Measurements from ENCODE around the gene SH2D6.

The SH2D6 gene

GRCh38 chr2:85394261-85394681 is 24.2 kb upstream of the SH2D6 start:
- no peak overlapping the region for H3K4me3 Mint-ChIP-seq
- peak overlapping the region; percentile 1 for H3K27ac Mint-ChIP-seq
- ATAC-seq: no peak
- DNase-seq (ENCODE audit: low spot score in 2 of 2): no peak
- H3K36me3 Mint-ChIP-seq: peaks cover 9% of the 10 kb centered on the region
- H3K4me1 Mint-ChIP-seq: peaks cover 18% of the 10 kb centered on the region
- H3K9me3 Mint-ChIP-seq: no peaks in the 10 kb centered on the region

GRCh38 chr2:85394976-85395375 is 23.5 kb upstream of the SH2D6 start:
- H3K4me3 Mint-ChIP-seq: no peak overlapping the region
- no peak overlapping the region for H3K27ac Mint-ChIP-seq
- no peak for ATAC-seq
- no peak for DNase-seq (ENCODE audit: low spot score in 2 of 2)
- H3K36me3 Mint-ChIP-seq: peaks cover 6% of the 10 kb centered on the region
- no peaks in the 10 kb centered on the region for H3K9me3 Mint-ChIP-seq
- peaks cover 18% of the 10 kb centered on the region for H3K4me1 Mint-ChIP-seq

GRCh38 chr2:85395912-85396475 is 22.5 kb upstream of the SH2D6 start:
- peaks cover 17% of the 10 kb centered on the region for H3K4me1 Mint-ChIP-seq
- ATAC-seq: no peak
- DNase-seq (ENCODE audit: low spot score in 2 of 2): no peak
- H3K9me3 Mint-ChIP-seq: no peaks in the 10 kb centered on the region
- H3K4me3 Mint-ChIP-seq: no peak overlapping the region
- H3K27ac Mint-ChIP-seq: no peak overlapping the region
- H3K36me3 Mint-ChIP-seq: no peaks in the 10 kb centered on the region

GRCh38 chr2:85396531-85397470 is 21.7 kb upstream of the SH2D6 start:
- no peaks in the 10 kb centered on the region for H3K9me3 Mint-ChIP-seq
- no peaks in the 10 kb centered on the region for H3K36me3 Mint-ChIP-seq
- H3K4me3 Mint-ChIP-seq: no peak overlapping the region

GRCh38 chr2:85397925-85398331 is 20.6 kb upstream of the SH2D6 start:
- ATAC-seq (no peak), DNase-seq (ENCODE audit: low spot score in 2 of 2) (no peak)
- Mint-ChIP-seq H3K9me3 (no peaks in the 10 kb centered on the region), H3K36me3 (no peaks in the 10 kb centered on the region), H3K4me3 (no peak overlapping the region), H3K4me1 (peaks cover 10% of the 10 kb centered on the region), H3K27ac (peak overlapping the region; percentile 90)

More at GRCh38 chr2:85396531-85397470, 21.7 kb upstream of the SH2D6 start:
- Mint-ChIP-seq H3K4me1 (peaks cover 10% of the 10 kb centered on the region), H3K27ac (peak overlapping the region; percentile 90)
- ATAC-seq (no peak), DNase-seq (ENCODE audit: low spot score in 2 of 2) (no peak)

- peak; percentile 25 for ATAC-seq
- Mint-ChIP-seq H3K9me3 (peaks cover 3% of the 10 kb centered on the region), H3K27ac (peak overlapping the region; percentile 90), H3K4me3 (no peak overlapping the region), H3K36me3 (no peaks in the 10 kb centered on the region), H3K4me1 (peaks cover 10% of the 10 kb centered on the region)
- no peak for DNase-seq (ENCODE audit: low spot score in 2 of 2)
Observed at GRCh38 chr2:85398426-85399182, 19.9 kb upstream of the SH2D6 start.

- DNase-seq (ENCODE audit: low spot score in 2 of 2) (no peak), ATAC-seq (no peak)
- no peak overlapping the region for H3K4me3 Mint-ChIP-seq
- H3K27ac Mint-ChIP-seq: peak overlapping the region; percentile 29
- peaks cover 3% of the 10 kb centered on the region for H3K9me3 Mint-ChIP-seq
- H3K36me3 Mint-ChIP-seq: no peaks in the 10 kb centered on the region
- H3K4me1 Mint-ChIP-seq: peaks cover 10% of the 10 kb centered on the region
Observed at GRCh38 chr2:85399183-85399455, 19.4 kb upstream of the SH2D6 start.

- peak overlapping the region; percentile 29 for H3K27ac Mint-ChIP-seq
- H3K4me1 Mint-ChIP-seq: peaks cover 12% of the 10 kb centered on the region
- no peak overlapping the region for H3K4me3 Mint-ChIP-seq
- no peak for DNase-seq (ENCODE audit: low spot score in 2 of 2)
- H3K9me3 Mint-ChIP-seq: peaks cover 3% of the 10 kb centered on the region
- H3K36me3 Mint-ChIP-seq: peaks cover under 1% of the 10 kb centered on the region
- no peak for ATAC-seq
Observed at GRCh38 chr2:85400023-85400422, 18.5 kb upstream of the SH2D6 start.

GRCh38 chr2:85400541-85401463 is 17.7 kb upstream of the SH2D6 start:
- Mint-ChIP-seq H3K36me3 (peaks cover 8% of the 10 kb centered on the region), H3K4me3 (no peak overlapping the region), H3K4me1 (peaks cover 20% of the 10 kb centered on the region), H3K9me3 (peaks cover 3% of the 10 kb centered on the region), H3K27ac (peak overlapping the region; percentile 29)
- DNase-seq (ENCODE audit: low spot score in 2 of 2) (no peak), ATAC-seq (no peak)

GRCh38 chr2:85401464-85401805 is 17.1 kb upstream of the SH2D6 start:
- Mint-ChIP-seq H3K4me1 (peaks cover 25% of the 10 kb centered on the region), H3K9me3 (peaks cover 3% of the 10 kb centered on the region), H3K4me3 (no peak overlapping the region), H3K36me3 (peaks cover 9% of the 10 kb centered on the region), H3K27ac (no peak overlapping the region)
- no peak for DNase-seq (ENCODE audit: low spot score in 2 of 2)
- ATAC-seq: no peak

- peaks cover 21% of the 10 kb centered on the region for H3K4me1 Mint-ChIP-seq
- no peak overlapping the region for H3K4me3 Mint-ChIP-seq
- ATAC-seq: no peak
- no peak overlapping the region for H3K27ac Mint-ChIP-seq
- peaks cover 9% of the 10 kb centered on the region for H3K36me3 Mint-ChIP-seq
- peaks cover 3% of the 10 kb centered on the region for H3K9me3 Mint-ChIP-seq
- no peak for DNase-seq (ENCODE audit: low spot score in 2 of 2)
Observed at GRCh38 chr2:85401844-85402243, 16.7 kb upstream of the SH2D6 start.

- Mint-ChIP-seq H3K27ac (peak overlapping the region; percentile 81), H3K36me3 (peaks cover 9% of the 10 kb centered on the region), H3K4me1 (peaks cover 44% of the 10 kb centered on the region), H3K9me3 (peaks cover 3% of the 10 kb centered on the region), H3K4me3 (peak overlapping the region; percentile 57)
- ATAC-seq: peak; percentile 98
- DNase-seq (ENCODE audit: low spot score in 2 of 2): peak; percentile 42 to 68
Observed at GRCh38 chr2:85405201-85406059, 13.1 kb upstream of the SH2D6 start.

- Mint-ChIP-seq H3K4me1 (peaks cover 55% of the 10 kb centered on the region), H3K9me3 (no peaks in the 10 kb centered on the region), H3K4me3 (peak within 1 kb of the TSS; percentile 71), H3K36me3 (peaks cover 9% of the 10 kb centered on the region), H3K27ac (peak within 1 kb of the TSS; percentile 77)
- ATAC-seq (peak; percentile 35), DNase-seq (ENCODE audit: low spot score in 2 of 2) (no peak)
Observed at GRCh38 chr2:85409845-85410583, 8.5 kb upstream of the SH2D6 start, which contains the start of gene CAPG. Gene CAPG (minus strand): TSS chr2:85410366. CDS start chr2:85402145, 8,221 bp downstream.

Measured in stimulated activated effector memory CD8-positive, alpha-beta T cell treated with anti-CD3 and anti-CD28 coated beads, Interleukin-12 subunit alpha, Interleukin-12 subunit beta, amount 100 ng/mL, for 72 hours (primary cell).